GM21367 (cell line): ENCODE data around the gene IGFBP5.

Source experiments
- ATAC-seq: cut with Tn5 transposase; IDR thresholded peaks from one replicate; pipeline ENCODE4 v1.9.1; 2021; ENCODE audit not compliant: unreplicated experiment

IGFBP5 gene, protein sequence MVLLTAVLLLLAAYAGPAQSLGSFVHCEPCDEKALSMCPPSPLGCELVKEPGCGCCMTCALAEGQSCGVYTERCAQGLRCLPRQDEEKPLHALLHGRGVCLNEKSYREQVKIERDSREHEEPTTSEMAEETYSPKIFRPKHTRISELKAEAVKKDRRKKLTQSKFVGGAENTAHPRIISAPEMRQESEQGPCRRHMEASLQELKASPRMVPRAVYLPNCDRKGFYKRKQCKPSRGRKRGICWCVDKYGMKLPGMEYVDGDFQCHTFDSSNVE

DNA sequence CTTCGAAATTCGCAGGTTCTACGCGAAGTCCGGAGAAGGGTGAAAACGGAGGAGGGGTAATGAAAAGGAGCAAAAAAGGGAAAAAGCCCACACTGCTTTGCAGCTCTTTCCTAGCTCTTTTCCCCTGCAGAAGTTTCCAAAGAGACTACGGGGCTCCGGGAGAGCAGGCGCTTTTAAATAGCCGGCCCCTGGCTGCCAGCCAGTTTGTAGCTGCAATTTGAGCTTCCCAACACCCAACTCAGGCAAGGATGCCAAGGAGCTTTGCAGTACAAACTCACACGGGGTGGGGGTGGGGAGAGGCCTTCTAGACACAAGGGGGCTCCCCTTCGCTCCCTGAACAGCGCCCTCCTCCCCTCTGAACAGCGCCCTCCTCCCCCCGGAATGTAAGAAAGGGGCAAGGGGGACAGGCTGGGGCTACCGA is at the start of gene IGFBP5:
Gene IGFBP5, minus strand, starts transcription at position 149 of the 421 bp plus-strand sequence. CDS start 774 bp downstream, outside the sequence.
- no peak for ATAC-seq

- ATAC-seq: no peak
Observed at GRCh38 chr2:216743781-216744180, 48.4 kb upstream of the IGFBP5 start.

DNA sequence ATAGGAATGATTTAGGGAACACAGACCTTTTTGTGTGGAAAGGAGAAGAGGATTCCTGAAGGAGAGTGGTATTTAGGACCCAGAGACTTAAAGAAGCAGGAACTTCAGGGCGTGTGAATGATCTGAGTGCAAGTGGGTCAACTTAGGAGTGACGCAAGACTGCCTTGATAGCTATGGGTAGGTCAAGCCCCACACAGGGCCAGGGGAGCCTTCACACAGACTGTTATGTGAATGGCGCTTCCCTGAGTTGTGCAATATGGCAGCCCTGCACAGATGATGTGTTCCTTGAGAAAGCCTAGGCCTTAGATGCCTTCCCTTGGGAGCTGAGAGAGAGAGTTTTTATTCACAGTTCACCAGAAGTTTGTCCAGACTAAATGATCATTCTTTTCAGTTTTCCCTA is 47.1 kb upstream of the IGFBP5 start:
- ATAC-seq: no peak

DNA sequence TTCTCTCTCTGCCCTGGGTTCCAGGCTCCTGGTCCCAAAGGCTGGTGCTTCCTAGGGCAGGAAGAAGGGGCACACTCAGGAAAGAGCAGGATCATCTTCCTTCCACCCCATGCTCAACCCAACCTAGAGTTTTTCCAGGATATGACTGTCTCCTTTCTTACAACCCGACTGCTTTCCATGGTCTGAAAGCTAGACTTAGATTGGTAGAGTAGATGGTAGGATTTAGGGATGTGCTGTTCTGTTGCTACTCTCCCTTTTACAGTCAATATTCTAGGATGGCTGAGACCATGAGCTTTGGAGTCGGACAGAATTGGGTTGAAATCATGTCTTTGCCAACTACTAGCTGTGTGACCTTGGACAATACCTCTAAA is 45.9 kb upstream of the IGFBP5 start:
- no peak for ATAC-seq

GRCh38 chr2:216740557-216741222 is 45.3 kb upstream of the IGFBP5 start:
- ATAC-seq: no peak

DNA sequence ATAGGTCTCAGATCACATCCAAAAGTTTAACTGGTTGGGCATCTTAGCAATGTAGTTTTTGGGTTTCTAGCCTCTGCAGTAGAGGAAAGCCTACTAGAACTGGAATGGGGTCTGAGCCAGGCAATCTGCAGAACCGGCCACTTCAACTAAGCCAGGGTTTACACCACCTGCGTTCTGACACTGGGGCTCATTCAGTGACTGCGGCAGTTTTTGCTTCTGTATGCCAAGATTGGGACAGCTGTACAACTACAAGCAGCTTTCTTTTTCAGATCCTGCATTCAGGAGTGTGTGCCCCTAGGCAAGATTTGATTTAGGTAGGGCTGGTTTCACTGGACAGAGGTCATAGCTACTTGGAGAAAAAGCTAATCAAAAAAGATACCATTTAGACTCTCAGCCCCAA is 43.7 kb upstream of the IGFBP5 start:
- no peak for ATAC-seq

DNA sequence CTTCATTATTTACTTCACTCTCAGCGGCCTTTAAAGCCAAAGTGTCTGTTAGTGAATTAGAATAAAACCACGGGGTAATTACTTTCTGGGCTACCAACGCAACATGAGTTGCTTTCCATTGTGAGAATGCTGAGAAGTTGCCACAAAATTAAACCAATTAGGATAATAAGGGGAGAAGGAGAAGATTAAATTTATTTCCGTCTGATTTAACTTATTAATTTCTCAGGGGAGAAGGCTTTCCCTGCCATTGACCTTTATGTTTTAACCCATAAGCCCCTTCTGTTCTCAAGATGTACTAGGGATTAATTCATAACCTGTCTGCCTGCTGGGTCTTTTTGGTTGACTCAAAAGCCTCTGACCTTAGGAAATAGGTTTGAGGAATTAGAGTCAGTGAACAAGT is 42.3 kb upstream of the IGFBP5 start:
- ATAC-seq: no peak

- no peak for ATAC-seq
Observed at GRCh38 chr2:216736326-216736725, 41.0 kb upstream of the IGFBP5 start.

GRCh38 chr2:216735668-216736067 is 40.3 kb upstream of the IGFBP5 start:
- no peak for ATAC-seq

DNA sequence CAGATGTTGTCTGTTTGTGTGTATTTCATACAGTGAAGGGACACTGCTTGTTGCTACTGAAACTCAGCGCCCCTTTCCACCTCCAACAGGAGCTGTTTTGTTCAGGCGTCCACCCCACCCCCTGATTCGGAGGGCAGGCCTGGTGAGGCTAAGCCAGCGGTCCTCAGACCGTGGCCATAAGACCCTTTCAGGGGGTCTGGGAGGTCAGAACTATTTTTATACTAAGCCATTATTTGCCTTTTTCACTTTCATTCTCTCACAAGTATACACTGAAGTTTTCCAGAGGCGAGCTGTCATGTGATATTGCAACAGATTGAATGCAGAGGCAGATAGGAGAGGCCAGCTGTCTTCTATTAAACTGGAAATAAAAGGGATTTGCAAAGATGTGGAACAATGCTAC is 39.7 kb upstream of the IGFBP5 start:
- ATAC-seq: no peak

DNA sequence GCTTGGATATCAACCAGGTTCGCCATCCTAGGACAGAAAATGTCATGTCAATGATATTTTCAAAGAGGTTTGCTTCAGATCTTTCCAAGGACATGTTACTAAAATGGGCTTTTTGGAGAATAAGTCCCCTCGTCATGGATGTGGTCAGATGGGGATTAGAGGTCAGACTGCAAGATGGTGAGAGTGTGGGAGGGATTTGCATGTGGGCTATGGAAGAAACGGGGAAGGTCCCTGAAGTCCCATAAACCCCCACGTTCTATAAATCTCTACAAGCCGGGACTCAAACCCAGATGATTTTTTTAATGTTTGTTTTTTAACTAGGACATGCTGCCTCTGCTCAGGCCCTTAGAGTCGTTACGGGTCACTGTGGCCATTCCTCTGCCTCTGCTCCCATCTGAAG is 37.7 kb upstream of the IGFBP5 start:
- no peak for ATAC-seq

GRCh38 chr2:216732334-216732733 is 37.0 kb upstream of the IGFBP5 start:
- ATAC-seq: no peak

- ATAC-seq: no peak
Observed at GRCh38 chr2:216731465-216731864, 36.1 kb upstream of the IGFBP5 start.

- ATAC-seq: no peak
Observed at GRCh38 chr2:216730871-216731270, 35.5 kb upstream of the IGFBP5 start.

DNA sequence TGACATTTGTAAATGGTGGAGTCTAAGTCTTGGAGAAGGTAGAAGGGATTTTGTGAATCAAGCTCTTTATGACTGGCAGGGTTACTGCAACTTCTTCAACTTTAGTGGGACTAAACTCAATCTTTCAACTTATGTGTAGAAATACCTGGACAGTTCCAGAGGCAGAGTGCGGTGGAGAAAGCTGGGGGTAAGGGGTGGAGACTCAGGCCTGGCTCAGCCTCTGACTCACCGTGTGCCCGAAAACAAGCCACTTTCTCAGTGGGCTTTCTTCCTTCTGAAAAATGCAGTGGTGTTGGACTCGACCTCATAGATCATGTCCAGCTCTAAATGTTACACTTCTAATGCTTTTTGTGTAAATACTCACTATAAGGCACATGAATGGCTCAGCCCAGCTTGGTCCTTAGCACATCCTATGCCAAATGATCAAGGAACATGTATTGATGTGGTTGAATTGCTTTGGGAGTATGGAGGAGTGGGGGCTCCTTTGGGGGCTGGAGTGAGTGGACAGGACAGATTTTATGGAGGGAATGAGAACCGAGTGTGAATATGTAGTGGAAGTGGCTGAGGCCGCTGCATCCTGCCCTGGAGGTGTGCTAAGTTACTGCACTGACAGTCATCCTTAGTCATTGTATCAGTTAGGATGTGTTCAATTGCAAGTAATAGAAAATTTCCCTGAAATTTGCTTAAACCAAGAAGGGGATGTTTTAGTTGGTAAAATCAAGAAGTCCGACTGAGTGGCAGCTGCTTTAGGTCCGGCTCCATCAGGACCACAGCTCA is 32.2 kb upstream of the IGFBP5 start:
- ATAC-seq: no peak

- ATAC-seq: no peak
Observed at GRCh38 chr2:216724190-216724589, 28.8 kb upstream of the IGFBP5 start.

DNA sequence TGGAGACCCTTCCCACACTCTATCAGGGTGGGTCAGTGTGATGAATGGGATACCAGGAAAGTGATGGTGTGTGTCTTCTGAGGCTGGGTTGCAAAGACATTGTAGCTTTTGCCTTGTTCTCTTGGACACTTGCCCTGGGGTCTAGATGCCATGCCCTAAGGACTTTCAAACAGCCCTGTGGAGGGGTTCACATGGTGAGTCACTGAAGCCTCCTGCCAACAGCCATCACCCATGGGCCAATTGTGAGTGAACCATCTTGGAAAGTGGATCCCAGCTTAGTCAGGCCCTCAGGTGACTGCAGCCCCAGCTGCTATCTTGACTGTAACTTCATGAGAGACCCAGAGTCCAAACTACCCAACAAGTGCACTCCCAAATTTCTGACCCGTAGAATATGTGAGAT is 25.8 kb upstream of the IGFBP5 start:
- ATAC-seq: no peak

- no peak for ATAC-seq
Observed at GRCh38 chr2:216720722-216721121, 25.4 kb upstream of the IGFBP5 start.

- ATAC-seq: no peak
Observed at GRCh38 chr2:216717907-216718615, 22.7 kb upstream of the IGFBP5 start.

DNA sequence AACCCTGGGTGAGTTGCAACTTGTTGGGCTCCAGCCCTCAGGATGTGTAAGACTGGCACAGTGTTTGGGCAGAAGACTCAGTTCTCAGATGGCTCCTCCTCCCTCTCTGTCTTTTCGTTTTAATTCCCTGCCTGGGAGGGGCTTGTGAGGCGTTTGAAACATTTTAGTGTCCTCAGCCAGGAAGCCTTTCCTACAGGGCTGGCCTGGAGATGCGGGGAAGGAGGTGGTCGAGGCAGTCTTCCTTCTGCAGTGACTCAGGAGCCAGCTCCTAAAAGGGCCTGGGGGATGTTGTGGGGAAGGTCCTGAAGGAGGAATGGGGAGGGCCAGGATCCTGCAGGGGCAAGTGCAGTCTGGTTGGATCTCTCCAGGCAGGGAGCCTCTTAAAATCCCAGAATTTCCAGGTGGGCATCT is 22.1 kb upstream of the IGFBP5 start:
- no peak for ATAC-seq

GRCh38 chr2:216716109-216716508 is 20.8 kb upstream of the IGFBP5 start:
- ATAC-seq: no peak
